ENCODE data around the gene FAM131A. TPM values are rescaled to one million over a fixed set of nuclear protein-coding genes. Genes with fewer than 3 reads are reported as not detected.

Gene FAM131A
- total RNA-seq, 2 experiments from 2014 or later, result 3.7 to 3.8 TPM

GRCh38 chr3:184306341-184306972 lies 30.9 kb upstream of the FAM131A start:
- Histone ChIP-seq H3K4me2 (ENCODE audit: low read length) (no peak overlapping the region), H4K20me1 (ENCODE audit: insufficient read depth, low read length) (no peaks in the 10 kb centered on the region), H3K36me3 (ENCODE audit: insufficient read depth, low read length) (peaks cover 84% of the 10 kb centered on the region), H2AFZ (ENCODE audit: low read length) (no peak overlapping the region), H3K9me2 (ENCODE audit: insufficient read depth, low read length) (no peaks in the 10 kb centered on the region), H3K4me3 (ENCODE audit: low read depth, low read length, poor library complexity, severe bottlenecking) (no peak overlapping the region), H3K9me3 (ENCODE audit: low read length) (no peaks in the 10 kb centered on the region), H3K4me1 (ENCODE audit: insufficient read depth, low read length, poor library complexity, severe bottlenecking) (no peaks in the 10 kb centered on the region), H3K79me2 (ENCODE audit: insufficient read depth, low read depth, low read length) (no peaks in the 10 kb centered on the region; the same call in 1 of the 2 replicates), H3K27ac (ENCODE audit: low read depth, low read length, poor library complexity, severe bottlenecking) (no peak overlapping the region)
- ChIA-PET POLR2A (no interaction called here), CTCF (ENCODE audit: unreplicated experiment) (no interaction called here)
- no peak for TF ChIP-seq CTCF (conservative IDR thresholded peaks at IDR 0.05; ENCODE audit: low read length)
- TF ChIP-seq EZH2phosphoT487 (IDR thresholded peaks at IDR 0.05; ENCODE audit: borderline replicate concordance, low read depth, low read length), result no peak
- intact Hi-C loops (cut with micrococcal nuclease; ENCODE audit: unreplicated experiment), result no loop called here
- BruUV-seq (replicated peaks), result no TSS peak
- no peak for DNase-seq (ENCODE audit: low spot score)

GRCh38 chr3:184307915-184308314 lies 29.5 kb upstream of the FAM131A start:
- no peak for DNase-seq (ENCODE audit: low spot score)
- Histone ChIP-seq H3K9me3 (ENCODE audit: low read length) (no peaks in the 10 kb centered on the region), H3K4me1 (ENCODE audit: insufficient read depth, low read length, poor library complexity, severe bottlenecking) (no peaks in the 10 kb centered on the region), H3K4me3 (ENCODE audit: low read depth, low read length, poor library complexity, severe bottlenecking) (no peak overlapping the region), H3K27ac (ENCODE audit: low read depth, low read length, poor library complexity, severe bottlenecking) (no peak overlapping the region), H4K20me1 (ENCODE audit: insufficient read depth, low read length) (no peaks in the 10 kb centered on the region), H3K79me2 (ENCODE audit: insufficient read depth, low read depth, low read length) (no peaks in the 10 kb centered on the region), H3K36me3 (ENCODE audit: insufficient read depth, low read length) (peaks cover 70% of the 10 kb centered on the region), H3K4me2 (ENCODE audit: low read length) (no peak overlapping the region), H2AFZ (ENCODE audit: low read length) (no peak overlapping the region), H3K9me2 (ENCODE audit: insufficient read depth, low read length) (no peaks in the 10 kb centered on the region)
- POLR2A ChIA-PET, result no interaction called here
- CTCF ChIA-PET (ENCODE audit: unreplicated experiment), result no interaction called here
- no peak for TF ChIP-seq CTCF (conservative IDR thresholded peaks at IDR 0.05; ENCODE audit: low read length)
- TF ChIP-seq EZH2phosphoT487 (IDR thresholded peaks at IDR 0.05; ENCODE audit: borderline replicate concordance, low read depth, low read length), result no peak
- intact Hi-C loops (cut with micrococcal nuclease; ENCODE audit: unreplicated experiment), result no loop called here
- BruUV-seq (replicated peaks), result no TSS peak

- Histone ChIP-seq H3K9me2 (ENCODE audit: insufficient read depth, low read length) (no peaks in the 10 kb centered on the region), H3K27ac (ENCODE audit: low read depth, low read length, poor library complexity, severe bottlenecking) (no peak overlapping the region), H3K9me3 (ENCODE audit: low read length) (no peaks in the 10 kb centered on the region), H2AFZ (ENCODE audit: low read length) (no peak overlapping the region), H3K36me3 (ENCODE audit: insufficient read depth, low read length) (peaks cover 61% of the 10 kb centered on the region), H3K4me1 (ENCODE audit: insufficient read depth, low read length, poor library complexity, severe bottlenecking) (peaks cover 2% of the 10 kb centered on the region), H3K4me3 (ENCODE audit: low read depth, low read length, poor library complexity, severe bottlenecking) (no peak overlapping the region), H3K4me2 (ENCODE audit: low read length) (no peak overlapping the region), H4K20me1 (ENCODE audit: insufficient read depth, low read length) (no peaks in the 10 kb centered on the region), H3K79me2 (ENCODE audit: insufficient read depth, low read depth, low read length) (no peaks in the 10 kb centered on the region)
- POLR2A ChIA-PET, result no interaction called here
- no peak for DNase-seq (ENCODE audit: low spot score)
- CTCF ChIA-PET (ENCODE audit: unreplicated experiment), result no interaction called here
- TF ChIP-seq CTCF (conservative IDR thresholded peaks at IDR 0.05; ENCODE audit: low read length) (no peak), EZH2phosphoT487 (IDR thresholded peaks at IDR 0.05; ENCODE audit: borderline replicate concordance, low read depth, low read length) (no peak)
- BruUV-seq (replicated peaks), result TSS peak; percentile 74
- intact Hi-C loops (cut with micrococcal nuclease; ENCODE audit: unreplicated experiment), result no loop called here
Measured at GRCh38 chr3:184308744-184309143, 28.7 kb upstream of the FAM131A start.
